GM13977 (cell line): ENCODE results near the gene RALGPS2.

Experiments
- DNase-seq: peaks from one replicate; pipeline ENCODE4 v3.0.0; 2012; ENCODE audit warnings: low spot score
- in situ Hi-C: fragments of 300-500 bp; cut with MboI; formaldehyde crosslinking; loops from one replicate; pipeline ENCODE4 v1.12.0; 2022; ENCODE audit warnings: low sequenced_read_pairs, low pct_unique_long_range_greater_than_20kb, mixed read lengths, inconsistent platforms; ENCODE audit not compliant: unreplicated experiment
- TF ChIP-seq, protein P1 (sequence below): IDR thresholded peaks from 2 replicates; pipeline ENCODE4 v1.5.1; 2012; ENCODE audit warnings: mild to moderate bottlenecking, control low read depth; ENCODE audit not compliant: insufficient read depth; ENCODE audit errors: extremely low read depth, missing control alignments

RALGPS2 gene

DNA sequence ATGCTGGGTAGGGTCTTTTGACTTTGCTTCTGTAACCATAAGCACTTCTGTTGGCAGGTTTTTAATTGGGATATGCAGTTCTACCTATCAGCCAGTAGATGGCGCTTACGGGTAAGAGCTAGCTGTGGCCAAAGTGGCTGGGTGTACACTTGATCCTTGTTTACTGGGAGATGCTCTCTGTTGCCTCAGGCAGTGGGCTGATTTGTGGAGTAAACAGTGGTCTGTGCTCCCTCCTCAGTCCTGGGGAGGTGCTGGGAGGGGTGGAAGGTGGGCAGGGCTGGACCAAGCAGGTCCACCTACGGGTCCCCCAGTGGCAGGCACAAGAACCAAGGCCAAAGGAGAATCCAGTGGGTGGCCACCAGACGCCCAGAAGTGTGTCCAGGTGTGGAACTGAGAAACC, 43.4 kb downstream of the RALGPS2 start:
- TF ChIP-seq, protein P1, sequence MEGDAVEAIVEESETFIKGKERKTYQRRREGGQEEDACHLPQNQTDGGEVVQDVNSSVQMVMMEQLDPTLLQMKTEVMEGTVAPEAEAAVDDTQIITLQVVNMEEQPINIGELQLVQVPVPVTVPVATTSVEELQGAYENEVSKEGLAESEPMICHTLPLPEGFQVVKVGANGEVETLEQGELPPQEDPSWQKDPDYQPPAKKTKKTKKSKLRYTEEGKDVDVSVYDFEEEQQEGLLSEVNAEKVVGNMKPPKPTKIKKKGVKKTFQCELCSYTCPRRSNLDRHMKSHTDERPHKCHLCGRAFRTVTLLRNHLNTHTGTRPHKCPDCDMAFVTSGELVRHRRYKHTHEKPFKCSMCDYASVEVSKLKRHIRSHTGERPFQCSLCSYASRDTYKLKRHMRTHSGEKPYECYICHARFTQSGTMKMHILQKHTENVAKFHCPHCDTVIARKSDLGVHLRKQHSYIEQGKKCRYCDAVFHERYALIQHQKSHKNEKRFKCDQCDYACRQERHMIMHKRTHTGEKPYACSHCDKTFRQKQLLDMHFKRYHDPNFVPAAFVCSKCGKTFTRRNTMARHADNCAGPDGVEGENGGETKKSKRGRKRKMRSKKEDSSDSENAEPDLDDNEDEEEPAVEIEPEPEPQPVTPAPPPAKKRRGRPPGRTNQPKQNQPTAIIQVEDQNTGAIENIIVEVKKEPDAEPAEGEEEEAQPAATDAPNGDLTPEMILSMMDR = peak; percentile 83
- in situ Hi-C loops = loop anchor here (10.0 to 25.0 kb wide), 2 partner anchors 224 to 244 kb away; no protein-coding TSS in a partner anchor
- DNase-seq = peak; percentile 46

DNA sequence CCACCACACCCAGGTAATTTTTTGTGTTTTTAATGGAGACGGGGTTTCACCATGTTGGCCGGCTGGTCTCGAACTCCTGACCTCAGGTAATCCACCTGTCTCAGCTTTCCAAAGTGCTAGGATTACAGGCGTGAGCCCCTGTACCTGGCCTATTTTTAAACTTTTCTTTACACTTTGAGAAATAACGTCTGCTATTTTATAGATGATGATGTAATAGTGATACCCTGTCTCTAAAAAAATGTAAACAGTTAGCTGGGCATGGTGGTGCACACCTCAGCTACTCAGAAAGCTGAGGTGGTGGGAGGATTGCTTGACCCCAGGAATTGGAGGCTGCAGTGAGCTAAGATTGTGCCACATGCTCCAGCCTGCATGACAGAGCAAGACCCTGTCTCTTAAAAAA, 47.9 kb downstream of the RALGPS2 start:
- DNase-seq = no peak
- TF ChIP-seq, protein P1 = no peak
- in situ Hi-C loops = loop anchor here (25.0 kb wide), 1 partner anchor 239 kb away; no protein-coding TSS in a partner anchor

DNA sequence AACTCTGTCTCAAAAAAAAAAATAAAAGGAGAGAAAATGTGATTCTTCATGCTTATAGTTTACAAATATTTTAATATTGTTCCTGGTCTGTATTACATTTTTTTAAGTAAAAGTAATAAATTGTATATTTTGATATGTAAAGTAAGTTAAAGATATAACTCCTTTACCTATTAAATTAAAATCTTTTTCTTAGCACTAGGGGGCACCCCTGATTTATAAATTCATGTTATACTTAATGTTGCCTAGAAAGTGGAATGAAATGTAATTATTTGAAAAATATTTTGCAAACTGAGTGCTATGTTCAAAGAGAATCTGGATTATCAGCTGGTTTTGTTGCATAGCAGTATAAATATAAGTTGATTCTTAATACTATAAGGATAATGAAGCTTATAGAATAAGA, 49.2 kb downstream of the RALGPS2 start:
- in situ Hi-C loops = loop anchor here (25.0 kb wide), 1 partner anchor 238 kb away; no protein-coding TSS in a partner anchor
- TF ChIP-seq, protein P1 = peak; percentile 33
- peak; percentile 10 for DNase-seq

DNA sequence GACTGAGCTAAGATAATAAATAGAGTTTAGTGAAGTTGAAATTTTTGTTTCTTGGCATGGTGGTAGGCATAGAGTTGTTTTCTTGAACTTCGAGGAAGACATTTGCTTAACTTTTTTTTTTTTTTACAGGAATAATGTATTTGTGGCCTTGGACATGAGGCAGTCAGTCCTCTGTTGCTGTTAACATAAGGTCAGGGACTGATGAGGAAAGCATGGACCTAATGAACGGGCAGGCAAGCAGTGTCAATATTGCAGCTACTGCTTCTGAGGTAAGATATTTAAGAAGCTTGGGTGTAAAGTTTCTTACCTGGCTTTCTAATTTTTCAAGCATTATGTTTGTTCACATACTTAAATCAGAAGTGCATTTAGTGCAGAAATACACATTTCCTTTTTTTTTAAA, 51.5 kb downstream of the RALGPS2 start:
- DNase-seq = no peak
- in situ Hi-C loops = no loop called here
- TF ChIP-seq, protein P1 = no peak

DNA sequence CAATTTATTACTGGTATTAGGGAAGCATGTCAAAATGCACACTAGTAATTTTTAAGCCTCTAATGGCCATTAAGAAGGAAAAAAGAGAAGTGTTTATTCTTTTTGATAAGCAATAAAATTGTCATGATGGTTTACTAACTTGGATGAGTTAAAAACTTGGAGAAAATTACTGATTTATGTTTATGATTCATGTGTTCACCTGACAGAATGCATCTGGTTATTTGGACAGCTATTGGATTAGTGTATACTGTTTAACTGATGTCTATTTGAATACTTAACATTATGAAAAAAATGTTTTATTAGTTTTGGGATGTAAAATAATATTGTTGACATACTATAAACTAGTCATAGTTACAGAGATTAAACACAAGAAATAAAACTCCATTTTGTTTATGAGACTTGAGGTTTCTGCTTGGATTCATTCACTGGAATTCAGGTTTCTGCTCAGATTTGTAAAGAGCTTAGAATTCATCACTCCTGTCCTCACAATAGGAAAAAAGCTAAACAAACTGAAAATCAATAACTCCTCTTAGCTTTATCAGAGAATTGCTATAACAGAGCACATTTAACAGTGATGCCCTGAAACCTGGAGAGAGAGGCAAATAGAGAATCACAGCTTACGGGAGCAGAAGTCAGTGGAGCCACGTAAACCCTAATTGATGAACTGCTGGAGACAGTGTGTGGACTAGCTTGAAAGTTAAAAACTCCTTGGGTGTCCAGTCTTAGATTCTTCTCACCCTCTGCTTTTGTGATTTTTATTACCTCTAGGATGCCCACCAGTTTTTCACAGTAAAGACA, 56.7 kb downstream of the RALGPS2 start:
- in situ Hi-C loops = no loop called here
- DNase-seq = no peak

DNA sequence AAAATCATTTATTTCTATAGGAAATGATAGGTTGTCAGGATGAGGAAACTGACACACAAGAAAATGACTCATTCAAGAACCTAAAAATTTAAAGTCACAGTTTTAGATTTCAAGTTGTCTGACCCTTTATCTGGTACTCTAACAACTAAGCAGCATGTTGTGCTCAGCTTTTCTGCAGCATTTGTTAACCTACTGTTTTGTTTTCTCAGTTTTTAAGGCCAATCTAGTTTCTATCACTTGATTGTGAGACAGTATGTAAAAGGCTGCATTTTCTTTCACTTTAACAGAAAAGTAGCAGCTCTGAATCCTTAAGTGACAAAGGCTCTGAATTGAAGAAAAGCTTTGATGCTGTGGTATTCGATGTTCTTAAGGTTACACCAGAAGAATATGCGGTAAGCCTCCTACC, 59.1 kb downstream of the RALGPS2 start:
- in situ Hi-C loops = no loop called here
- no peak for DNase-seq
- TF ChIP-seq, protein P1 = no peak

More for the DNA sequence above, 56.7 kb downstream of the RALGPS2 start:
- TF ChIP-seq, protein P1 = no peak

DNA sequence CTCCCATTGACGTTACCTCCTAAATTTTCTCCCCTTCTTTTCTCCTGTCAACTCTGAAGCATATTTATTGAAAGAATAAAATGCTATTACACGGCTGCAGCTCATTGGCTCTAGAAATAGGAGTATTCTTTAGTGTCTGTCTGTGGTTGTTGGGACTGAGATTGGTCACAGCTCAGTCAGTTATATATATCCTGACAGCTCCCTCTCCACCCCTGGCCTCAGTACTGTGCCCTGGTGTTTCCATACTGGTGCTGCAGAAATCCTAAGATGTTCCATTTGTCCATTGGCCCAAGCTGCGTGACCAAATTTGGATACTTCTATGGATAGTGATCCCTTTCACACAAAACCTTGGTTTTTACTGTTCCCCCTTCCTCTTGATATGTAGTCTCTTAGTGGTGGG, 67.3 kb downstream of the RALGPS2 start:
- TF ChIP-seq, protein P1 = no peak
- in situ Hi-C loops = no loop called here
- no peak for DNase-seq
